ENCODE results near the gene FBXW11. TPM values are rescaled to one million over a fixed set of nuclear protein-coding genes. Genes with fewer than 3 reads are reported as not detected.

FBXW11 gene
- total and polyA plus RNA-seq, 2 of the 8 experiments (the other 6 are each of a cell fraction or from before 2014, with no cell fraction given): 45.0 to 75.6 TPM

DNA sequence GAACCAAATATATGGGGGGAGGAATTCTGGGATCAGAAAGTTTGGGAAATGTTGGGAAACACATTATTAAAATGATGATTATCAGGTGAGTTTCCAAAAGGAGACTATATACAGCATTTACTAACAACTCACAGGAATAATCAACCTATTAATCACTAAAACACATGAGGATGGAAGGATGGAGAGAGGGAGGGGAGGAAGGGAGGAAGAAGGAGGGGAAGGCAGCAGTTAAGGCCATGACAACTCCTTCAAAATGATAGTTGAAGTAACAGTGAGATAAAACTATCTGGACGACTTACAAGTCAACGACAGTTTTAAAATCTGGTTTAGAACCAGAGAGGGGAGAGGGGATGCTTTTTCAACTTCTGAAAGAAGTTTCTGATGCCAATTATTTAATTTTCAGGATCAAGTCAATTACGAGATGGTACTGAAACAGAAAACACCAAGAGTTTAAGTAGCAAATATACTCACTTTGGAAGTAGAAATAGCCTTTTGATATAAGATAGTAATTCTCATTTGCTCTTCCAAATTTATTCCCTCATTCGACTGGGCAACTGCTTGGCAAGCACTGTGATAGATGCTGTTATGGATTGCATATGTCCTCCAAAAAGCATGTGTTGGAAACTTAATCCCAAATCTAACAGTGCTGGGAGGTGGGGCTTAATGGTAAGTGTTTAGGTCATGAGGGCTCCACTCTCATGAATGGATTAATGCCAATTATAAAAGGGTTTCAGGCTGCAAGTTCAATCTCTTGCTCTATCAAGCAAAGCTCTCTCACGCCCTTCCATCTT lies 30.4 kb downstream of the FBXW11 start:
- no peak overlapping the region for H3K27ac ChIP-seq (ENCODE audit: low read depth, low read length)
- ChIA-PET CTCF (ENCODE audit: partially characterized antibody) (interaction anchor here (0.8 to 0.9 kb wide), 2 partner anchors 9 to 22 kb away, joined by 3 to 4 read pairs; no protein-coding TSS in a partner anchor), POLR2A (ENCODE audit: partially characterized antibody) (interaction anchor here (1.0 to 6.6 kb wide), 2 partner anchors 10 to 32 kb away, joined by 3 to 66 read pairs; partner anchors contain the start of gene FBXW11)
- TF ChIP-seq POLR2AphosphoS5 (IDR thresholded peaks at IDR 0.05; ENCODE audit: low read depth, low read length) (no peak), CTBP2 (IDR thresholded peaks at IDR 0.05; ENCODE audit: borderline replicate concordance, insufficient read depth, insufficient read length, low read length) (no peak), GTF2F1 (IDR thresholded peaks at IDR 0.05; ENCODE audit: borderline replicate concordance, low read depth, low read length) (no peak), BCL11A (IDR thresholded peaks at IDR 0.05; ENCODE audit: low read depth in 2 of 2, low read length in 2 of 2) (no peak), ASH2L (IDR thresholded peaks at IDR 0.05; ENCODE audit: low read length) (no peak), JUND (IDR thresholded peaks at IDR 0.05; ENCODE audit: low read length) (no peak), YY1 (IDR thresholded peaks at IDR 0.05; ENCODE audit: low read depth, low read length) (no peak), JUN (IDR thresholded peaks at IDR 0.05; ENCODE audit: low read depth, low read length) (no peak), RBBP5 (IDR thresholded peaks at IDR 0.05; ENCODE audit: borderline replicate concordance, low read depth, low read length) (no peak), RFX5 (IDR thresholded peaks at IDR 0.05; ENCODE audit: borderline replicate concordance, low read depth, low read length) (no peak)
- TF ChIP-seq, protein P1, sequence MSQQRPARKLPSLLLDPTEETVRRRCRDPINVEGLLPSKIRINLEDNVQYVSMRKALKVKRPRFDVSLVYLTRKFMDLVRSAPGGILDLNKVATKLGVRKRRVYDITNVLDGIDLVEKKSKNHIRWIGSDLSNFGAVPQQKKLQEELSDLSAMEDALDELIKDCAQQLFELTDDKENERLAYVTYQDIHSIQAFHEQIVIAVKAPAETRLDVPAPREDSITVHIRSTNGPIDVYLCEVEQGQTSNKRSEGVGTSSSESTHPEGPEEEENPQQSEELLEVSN (IDR thresholded peaks at IDR 0.05): no peak

More for the DNA sequence above, 30.4 kb downstream of the FBXW11 start:
- Histone ChIP-seq H3K4me3 (ENCODE audit: extremely low read depth in 1 of 4, insufficient read depth in 2 of 4, low read depth in 3 of 4, low read length in 4 of 4) (peak overlapping the region in 1 of 4 experiments; percentile 14; a peak in 1 of 8 replicates), H4K5ac (ENCODE audit: insufficient read length, low read depth, low read length) (no peak overlapping the region), H3K4ac (replicated peaks; ENCODE audit: insufficient read length, low read depth, low read length) (no peak overlapping the region), H4K91ac (replicated peaks; ENCODE audit: insufficient read length, low read length) (no peak overlapping the region), H3K27me3 (replicated peaks in 1 of 4; ENCODE audit: control insufficient read depth in 3 of 4, extremely low read depth in 1 of 4, insufficient read depth in 3 of 4, low read length in 3 of 4) (no peaks in the 10 kb centered on the region), H4K8ac (ENCODE audit: extremely low read depth, insufficient read depth, low read length) (no peak overlapping the region), H2AFZ (ENCODE audit: low read length) (no peak overlapping the region), H2BK15ac (ENCODE audit: low read length) (no peak overlapping the region), H2BK12ac (ENCODE audit: low read depth, low read length) (0 out of 2 replicates have a peak overlapping the region, but pooled peaks have one; percentile 56), H3K4me1 (replicated peaks in 1 of 4; ENCODE audit: control insufficient read depth in 3 of 4, insufficient read depth in 4 of 4, low read length in 3 of 4) (peaks cover 11 to 33% (median 28%) of the 10 kb centered on the region in 4 experiments), H3K79me1 (ENCODE audit: low read depth, low read length) (peaks cover 3% of the 10 kb centered on the region; the same call in 1 of the 2 replicates), H3K9ac (replicated peaks in 1 of 4; ENCODE audit: extremely low read depth in 1 of 4, low read depth in 3 of 4, low read length in 3 of 4) (peak overlapping the region in 1 of 4 experiments; percentile 21; a peak in 1 of 7 replicates), H2AK5ac (ENCODE audit: low read depth, low read length) (0 out of 2 replicates have a peak overlapping the region, but pooled peaks have one; percentile 18), H2BK20ac (ENCODE audit: low read length) (no peak overlapping the region), H3K9me3 (ENCODE audit: insufficient read depth in 2 of 2, low read depth in 1 of 2, low read length in 1 of 2) (no peaks in the 10 kb centered on the region), H3K56ac (replicated peaks; ENCODE audit: insufficient read length, low read depth, low read length) (no peak overlapping the region), H3K4me2 (ENCODE audit: insufficient read depth in 1 of 2, low read depth in 2 of 2, low read length in 2 of 2) (peak overlapping the region; percentile 15 to 46; a peak in 3 of 4 replicates), H3K14ac (ENCODE audit: insufficient read length) (no peak overlapping the region), H2BK120ac (replicated peaks; ENCODE audit: low read depth, low read length) (no peak overlapping the region), H3K36me3 (ENCODE audit: control insufficient read depth in 2 of 4, insufficient read depth in 4 of 4, low read length in 3 of 4) (peaks cover 0 to 4% (median 0%) of the 10 kb centered on the region in 4 experiments; a peak in 1 of 8 replicates), H3K23ac (ENCODE audit: insufficient read length) (no peak overlapping the region), H3K79me2 (ENCODE audit: control insufficient read depth in 1 of 2, insufficient read depth in 2 of 2, low read length in 2 of 2) (peaks cover 36 to 100% of the 10 kb centered on the region in 2 experiments), H3K18ac (ENCODE audit: extremely low read depth, low read length) (0 out of 2 replicates have a peak overlapping the region, but pooled peaks have one; percentile 28), H3K23me2 (ENCODE audit: low read depth, low read length) (no peaks in the 10 kb centered on the region; the same call in none of the 2 replicates), H4K20me1 (replicated peaks in 1 of 2; ENCODE audit: control insufficient read depth in 1 of 2, insufficient read depth in 2 of 2, low read length in 2 of 2) (peaks cover 9 to 20% of the 10 kb centered on the region in 2 experiments), H2BK5ac (ENCODE audit: low read depth, low read length) (0 out of 2 replicates have a peak overlapping the region, but pooled peaks have one; percentile 46)
- no peak for DNase-seq (ENCODE audit: low read depth in 1 of 2, low spot score in 2 of 2)
- WGBS, 2 experiments (ENCODE audit: extremely low coverage in 1 of 2, insufficient coverage in 1 of 2, insufficient read length in 1 of 2, insufficient replicate concordance in 2 of 2, low coverage in 1 of 2, low lambda C conversion rate in 2 of 2, missing lambda C conversion rate in 1 of 2): 73% methylated on average over 5 of the region's 5 CpGs; no CpG with 5 or more reads in 1 of the 2 experiments
- FAIRE-seq: no peak

All from H1 (cell line).